SIG-M5 (cell line): Measurements from ENCODE around the gene LATS2.
"Not testable (repeated sequence)": the region's sequence is repeated elsewhere in the genome, so short reads cannot be mapped to it uniquely, and the experiment has no call there.

ENCODE experiments used
- DNase-seq: peaks from one replicate; lab custom pipeline; 2025; lab: John Stamatoyannopoulos, UW

Gene LATS2

GRCh38 chr13:21075379-21076249 lies 14.2 kb upstream of the LATS2 start:
- DNase-seq, result no peak

DNA sequence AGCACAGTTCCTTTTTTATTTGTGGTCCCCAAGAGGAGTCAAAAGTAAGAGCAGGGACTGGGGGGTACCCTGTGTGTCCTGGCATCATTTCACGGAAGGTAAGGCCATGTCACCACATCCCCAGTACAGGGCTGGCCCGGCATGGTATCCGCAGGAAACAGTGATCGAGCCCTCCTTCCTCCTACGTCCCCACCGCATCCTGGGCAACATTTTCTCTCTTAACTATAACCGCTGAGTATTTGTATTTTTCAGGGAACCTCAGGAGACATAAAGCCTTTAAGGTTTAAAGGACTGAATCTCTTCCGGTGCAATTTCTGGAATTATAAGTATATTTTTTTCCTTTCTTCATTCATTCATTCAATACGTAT lies 13.6 kb upstream of the LATS2 start:
- no peak for DNase-seq

- no peak for DNase-seq
Observed at GRCh38 chr13:21074546-21074945, 13.2 kb upstream of the LATS2 start.

GRCh38 chr13:21071924-21072323 lies 10.5 kb upstream of the LATS2 start:
- DNase-seq, result no peak

DNA sequence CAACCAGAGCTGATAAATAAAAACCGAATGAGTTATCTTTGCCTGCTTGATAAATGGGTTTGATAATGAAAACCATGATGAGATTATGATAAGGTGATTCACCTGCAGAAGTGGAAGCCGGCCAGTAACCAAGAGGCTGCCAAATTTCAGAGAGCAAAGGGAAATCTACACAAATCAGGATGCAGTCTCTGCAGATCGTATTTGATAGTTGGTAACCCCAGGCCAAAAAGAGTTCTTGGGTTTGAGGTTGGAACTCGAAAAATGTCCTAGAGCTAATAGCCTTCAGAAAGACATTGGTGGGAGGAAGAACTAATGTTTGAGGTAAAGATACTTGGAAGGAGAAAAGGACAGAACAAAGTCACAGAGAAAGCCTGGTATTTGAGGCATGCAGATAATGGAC lies 9.6 kb upstream of the LATS2 start:
- DNase-seq, result no peak

DNA sequence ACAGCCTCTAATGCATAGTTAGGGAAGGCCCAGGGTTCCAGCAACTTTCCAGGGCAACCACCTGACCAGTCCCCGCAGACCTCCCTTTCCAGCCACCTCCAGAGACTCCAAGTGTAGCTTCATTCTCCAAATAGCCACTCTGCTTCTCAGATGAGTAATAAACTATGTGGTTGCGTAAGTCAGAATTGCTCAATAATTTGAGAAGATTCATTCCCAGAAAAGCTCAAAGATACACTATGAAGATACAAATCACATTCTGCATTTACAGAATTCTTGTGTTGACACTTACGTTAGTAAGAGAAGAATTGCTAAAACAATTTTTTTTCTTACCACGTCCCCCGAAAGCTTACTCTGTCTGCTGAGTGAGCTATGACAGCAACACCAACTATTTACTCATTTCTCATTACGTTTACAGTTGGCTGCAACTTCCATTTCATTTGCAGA lies 8.2 kb upstream of the LATS2 start:
- DNase-seq, result no peak

DNA sequence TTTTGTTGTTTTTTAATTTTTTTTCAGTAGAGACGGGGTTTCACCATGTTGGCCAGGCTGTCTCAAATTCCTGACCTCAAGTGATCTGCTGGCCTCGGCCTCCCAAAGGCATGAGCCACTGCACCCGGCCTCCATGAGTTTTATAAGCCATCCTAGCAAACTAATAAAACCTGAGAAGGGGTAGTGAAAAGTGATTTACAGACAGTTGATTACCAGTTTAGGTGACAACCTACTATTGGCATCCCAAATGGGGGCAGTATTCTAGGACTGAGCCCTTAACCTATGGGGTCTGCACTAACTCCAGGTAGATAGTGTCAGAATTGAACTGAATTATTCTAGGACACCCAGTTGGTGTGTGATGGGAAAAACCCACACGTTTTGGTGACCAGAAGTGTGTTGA lies 6.5 kb upstream of the LATS2 start:
- DNase-seq, result no peak

- DNase-seq, result no peak
Observed at GRCh38 chr13:21066946-21067345, 5.6 kb upstream of the LATS2 start.

DNA sequence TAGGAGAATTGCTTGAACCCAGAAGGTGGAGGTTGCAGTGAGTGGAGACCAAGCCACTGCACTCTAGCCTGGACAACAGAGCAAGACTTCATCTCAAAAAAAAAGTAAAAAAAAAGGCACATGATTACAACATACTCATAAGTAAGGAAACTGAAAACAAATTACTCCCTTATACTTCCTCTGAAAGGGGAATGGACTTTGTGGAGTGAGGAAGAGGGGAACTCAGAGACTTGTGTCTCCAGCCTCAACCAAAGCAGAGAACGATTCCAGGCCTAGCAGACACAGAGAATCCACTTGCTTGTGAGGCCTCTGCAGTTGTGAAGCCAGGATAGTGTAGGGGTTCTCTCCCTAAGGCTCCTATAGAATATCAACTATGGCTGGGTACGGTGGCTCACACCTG lies 4.3 kb upstream of the LATS2 start:
- no peak for DNase-seq

GRCh38 chr13:21063031-21063430 lies 1.6 kb upstream of the LATS2 start:
- DNase-seq, result no peak

DNA sequence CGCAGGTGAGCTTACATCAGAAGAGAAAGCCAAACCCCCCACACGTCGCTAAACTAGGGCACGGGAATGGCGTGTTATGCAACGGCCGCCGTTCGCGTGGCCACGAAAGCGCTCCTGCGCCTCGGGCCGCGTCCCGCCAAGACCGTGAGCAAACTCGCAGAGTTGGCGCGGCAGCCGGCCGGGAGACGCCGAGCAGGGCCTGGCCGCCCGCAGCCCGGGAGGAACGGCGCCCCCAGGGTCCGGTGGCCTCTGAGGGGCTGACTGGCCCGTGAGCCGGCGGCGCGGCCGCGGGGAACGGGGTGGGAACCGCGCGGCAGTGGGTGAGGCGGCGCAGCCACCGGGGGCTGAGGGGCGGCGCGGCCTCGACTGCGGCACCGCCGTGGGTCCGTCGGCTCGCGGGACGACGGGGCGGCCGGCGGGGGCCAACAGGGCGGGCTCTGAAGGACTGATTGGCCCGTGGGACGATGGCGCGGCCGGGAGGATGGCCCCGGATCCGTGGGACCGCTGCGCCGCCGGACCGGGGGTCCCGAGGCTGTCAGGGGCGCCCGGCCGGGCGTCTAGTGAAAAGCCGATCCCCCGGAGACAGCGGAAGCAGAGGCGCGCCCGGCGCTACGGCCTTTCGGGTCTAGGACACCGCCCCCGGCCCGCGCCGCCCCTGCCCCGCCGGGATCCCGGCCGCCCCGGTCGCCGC lies 903 bp downstream of the LATS2 start:
- DNase-seq, result no peak

DNA sequence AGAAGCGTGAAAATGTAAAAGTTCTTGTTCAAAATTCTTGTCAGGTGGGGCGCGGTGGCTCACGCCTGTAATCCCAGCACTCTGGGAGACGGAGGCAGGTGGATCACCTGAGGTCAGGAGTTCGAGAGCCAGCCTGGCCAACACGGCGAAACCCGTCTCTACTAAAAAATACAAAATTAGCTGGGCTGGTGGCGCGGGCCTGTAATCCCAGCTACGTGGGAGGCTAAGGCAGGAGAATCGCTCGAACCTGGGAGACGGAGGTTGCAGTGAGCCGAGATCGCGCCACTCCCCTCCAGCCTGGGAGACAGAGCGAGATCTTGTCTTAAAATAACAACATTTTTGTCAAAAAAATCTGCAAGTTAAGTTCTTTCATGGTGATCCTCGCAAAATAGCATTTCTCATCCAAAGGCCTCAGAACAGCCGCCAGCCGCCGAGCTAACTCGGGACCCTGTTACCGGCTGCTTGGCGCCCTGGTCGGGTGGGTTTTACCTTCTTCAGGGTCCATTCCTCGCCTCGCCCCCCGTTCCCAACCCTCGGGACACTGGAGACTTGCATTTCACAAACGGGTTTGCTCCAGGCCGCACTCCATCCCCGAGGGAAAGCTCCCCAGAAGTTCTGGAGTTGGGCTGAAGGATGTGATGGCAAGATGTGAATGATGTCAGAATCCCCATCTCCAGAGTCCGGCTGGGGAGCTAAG lies 1.6 kb downstream of the LATS2 start:
- DNase-seq, result no peak

DNA sequence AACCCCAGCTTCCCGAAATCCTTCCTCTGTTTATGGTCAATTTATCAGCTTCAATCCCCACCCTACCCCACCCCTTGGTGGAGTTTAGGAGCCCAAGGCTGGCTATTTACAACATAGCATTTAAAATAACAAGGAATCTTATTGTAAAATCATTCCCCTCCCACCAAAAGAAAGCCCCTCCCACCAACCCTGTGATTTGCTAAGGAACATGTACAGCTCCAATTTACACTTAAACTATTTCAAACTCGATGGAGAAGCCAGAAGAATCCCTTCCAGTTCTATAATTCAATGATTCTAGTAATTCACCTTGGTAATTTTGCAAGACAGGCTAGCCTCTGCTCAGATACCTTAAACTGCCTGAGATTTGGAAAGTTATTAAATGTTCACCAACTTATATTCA lies 3.0 kb downstream of the LATS2 start:
- no peak for DNase-seq

- DNase-seq, result no peak
Observed at GRCh38 chr13:21055511-21056045, 5.8 kb downstream of the LATS2 start.

- DNase-seq, result no peak
Observed at GRCh38 chr13:21055016-21055415, 6.4 kb downstream of the LATS2 start.

DNA sequence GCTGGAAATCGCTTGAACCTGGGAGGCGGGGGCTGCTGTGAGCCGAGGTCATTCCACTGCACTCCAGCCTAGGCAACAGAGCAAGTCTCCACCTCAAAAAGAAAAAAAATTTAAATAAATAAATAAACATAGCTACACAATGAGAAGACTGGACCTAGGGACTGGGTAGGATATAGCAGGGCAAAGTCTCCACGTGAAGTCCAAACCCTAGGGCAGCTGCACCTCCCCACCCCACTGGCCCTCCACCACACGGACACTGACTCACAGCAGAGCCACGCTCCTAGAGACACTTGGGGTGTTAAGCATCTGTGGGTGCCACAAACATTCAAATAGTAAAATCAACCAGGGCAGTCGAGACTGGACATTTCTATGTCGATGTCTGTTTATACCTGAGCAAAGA lies 7.1 kb downstream of the LATS2 start:
- no peak for DNase-seq

DNA sequence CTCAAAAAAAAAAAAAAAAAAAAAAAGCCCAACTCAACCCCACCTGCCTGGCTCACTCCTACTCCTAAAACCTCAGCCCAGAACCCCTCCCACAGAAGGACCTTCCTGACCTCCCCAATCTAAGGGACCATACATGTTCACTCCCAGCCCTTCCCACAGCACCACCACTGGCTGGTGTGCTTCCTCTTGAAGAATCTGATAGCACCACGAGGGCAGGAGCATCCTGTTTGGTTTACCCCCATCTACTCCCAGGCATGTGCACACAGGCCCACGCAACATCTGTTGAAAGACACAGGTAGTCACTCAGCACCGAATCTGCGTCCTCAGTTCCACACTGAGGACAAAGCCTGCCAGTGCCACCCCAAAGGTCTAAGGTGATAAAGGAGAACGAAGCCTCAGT lies 8.2 kb downstream of the LATS2 start:
- no peak for DNase-seq

- no peak for DNase-seq
Observed at GRCh38 chr13:21051675-21052074, 9.7 kb downstream of the LATS2 start.

DNA sequence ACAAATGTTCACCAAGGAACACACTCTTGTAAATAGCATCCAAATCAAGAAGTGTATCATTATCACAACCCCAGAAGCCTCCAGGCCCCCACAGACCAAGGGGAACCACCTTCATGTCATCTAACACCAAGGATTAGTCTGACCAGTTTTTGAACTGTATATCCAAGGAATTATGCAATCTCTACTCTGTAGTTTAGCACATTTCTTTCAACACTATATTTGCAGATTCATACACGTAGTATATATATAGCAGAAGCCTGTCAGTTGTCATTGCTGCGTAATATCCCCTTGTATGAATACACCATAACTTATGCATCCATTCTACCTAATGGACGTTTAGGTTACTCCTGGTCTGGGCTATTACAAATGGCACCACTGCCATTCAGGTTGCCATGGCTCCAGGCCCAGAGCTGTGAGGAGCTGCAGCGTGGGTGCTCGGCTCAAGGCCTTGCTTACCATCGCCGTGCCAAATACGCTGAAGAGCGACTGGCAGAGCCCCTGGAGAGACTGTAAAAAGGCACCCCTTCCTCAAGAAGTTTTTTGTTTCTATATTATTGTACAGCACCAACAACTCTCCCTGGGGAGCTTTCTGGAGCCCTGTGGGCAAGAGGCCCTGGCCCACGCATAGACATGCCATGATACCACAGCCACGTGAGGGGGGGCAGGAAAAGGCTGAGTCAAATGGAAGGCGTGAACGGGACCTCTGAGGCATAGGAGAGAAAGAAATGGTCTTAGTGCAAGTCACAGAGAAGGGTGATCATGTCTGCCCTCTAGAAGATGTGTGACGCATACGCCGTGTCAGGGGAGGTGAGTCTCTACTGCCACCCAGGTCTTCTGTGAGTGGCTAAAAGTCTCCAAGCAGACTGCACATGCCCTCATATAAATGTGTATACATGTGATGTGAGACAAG lies 10.8 kb downstream of the LATS2 start:
- no peak for DNase-seq

GRCh38 chr13:21049731-21050130 lies 11.7 kb downstream of the LATS2 start:
- DNase-seq, result not testable (repeated sequence)

GRCh38 chr13:21048901-21049698 lies 12.3 kb downstream of the LATS2 start:
- DNase-seq, result no peak
